ENCODE data around the gene UBAP2.

DNA sequence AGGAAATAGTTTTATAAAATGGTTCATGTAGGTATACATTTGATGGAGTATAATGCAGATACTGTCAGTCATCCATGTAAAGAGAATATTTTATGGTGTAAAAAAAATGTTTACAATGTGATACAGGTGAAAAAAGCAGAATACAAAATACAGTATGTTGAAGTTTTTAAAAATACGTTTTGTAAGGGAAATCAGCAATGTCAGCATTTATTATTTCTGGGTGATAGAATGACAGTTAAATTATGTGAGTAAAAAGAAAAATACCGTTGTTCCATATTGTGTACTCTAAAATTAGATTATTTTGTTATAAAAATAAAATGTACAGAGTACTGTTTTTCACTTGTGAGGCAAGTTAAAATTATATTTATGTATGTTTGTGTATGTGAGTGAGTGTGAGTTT, 162.7 kb downstream of the UBAP2 start:
- TF ChIP-seq POLR2A (IDR thresholded peaks at IDR 0.05), result no peak
- TF ChIP-seq, protein P1, sequence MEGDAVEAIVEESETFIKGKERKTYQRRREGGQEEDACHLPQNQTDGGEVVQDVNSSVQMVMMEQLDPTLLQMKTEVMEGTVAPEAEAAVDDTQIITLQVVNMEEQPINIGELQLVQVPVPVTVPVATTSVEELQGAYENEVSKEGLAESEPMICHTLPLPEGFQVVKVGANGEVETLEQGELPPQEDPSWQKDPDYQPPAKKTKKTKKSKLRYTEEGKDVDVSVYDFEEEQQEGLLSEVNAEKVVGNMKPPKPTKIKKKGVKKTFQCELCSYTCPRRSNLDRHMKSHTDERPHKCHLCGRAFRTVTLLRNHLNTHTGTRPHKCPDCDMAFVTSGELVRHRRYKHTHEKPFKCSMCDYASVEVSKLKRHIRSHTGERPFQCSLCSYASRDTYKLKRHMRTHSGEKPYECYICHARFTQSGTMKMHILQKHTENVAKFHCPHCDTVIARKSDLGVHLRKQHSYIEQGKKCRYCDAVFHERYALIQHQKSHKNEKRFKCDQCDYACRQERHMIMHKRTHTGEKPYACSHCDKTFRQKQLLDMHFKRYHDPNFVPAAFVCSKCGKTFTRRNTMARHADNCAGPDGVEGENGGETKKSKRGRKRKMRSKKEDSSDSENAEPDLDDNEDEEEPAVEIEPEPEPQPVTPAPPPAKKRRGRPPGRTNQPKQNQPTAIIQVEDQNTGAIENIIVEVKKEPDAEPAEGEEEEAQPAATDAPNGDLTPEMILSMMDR (IDR thresholded peaks at IDR 0.05), result no peak

All from ovary (tissue), 3 donors.